ENCODE measurements around the gene CRY2.

Gene CRY2

GRCh38 chr11:45918331-45918941 is 71.2 kb downstream of the CRY2 start:
- DNase-seq (ENCODE audit: low spot score): peak; percentile 85

- DNase-seq (ENCODE audit: low spot score): no peak
Measured at GRCh38 chr11:45918962-45919675, 71.8 kb downstream of the CRY2 start.

- DNase-seq (ENCODE audit: low spot score): no peak
Measured at GRCh38 chr11:45919806-45920530, 72.7 kb downstream of the CRY2 start.

GRCh38 chr11:45920531-45921477 is 73.5 kb downstream of the CRY2 start:
- DNase-seq (ENCODE audit: low spot score): no peak

- DNase-seq (ENCODE audit: low spot score): no peak
Measured at GRCh38 chr11:45921561-45922424, 74.5 kb downstream of the CRY2 start.

GRCh38 chr11:45922425-45923082 is 75.3 kb downstream of the CRY2 start, which contains the start of gene LARGE2:
Gene LARGE2, plus strand, starts transcription at chr11:45922656. Its CDS starts 227 bp downstream, at chr11:45922883.
- no peak for DNase-seq (ENCODE audit: low spot score)

- no peak for DNase-seq (ENCODE audit: low spot score)
Measured at GRCh38 chr11:45924036-45924915, 77.0 kb downstream of the CRY2 start.

- DNase-seq (ENCODE audit: low spot score): no peak
Measured at GRCh38 chr11:45924927-45925326, 77.7 kb downstream of the CRY2 start.

- DNase-seq (ENCODE audit: low spot score): no peak
Measured at GRCh38 chr11:45925550-45925949, 78.3 kb downstream of the CRY2 start.

- DNase-seq (ENCODE audit: low spot score): no peak
Measured at GRCh38 chr11:45926001-45926401, 78.7 kb downstream of the CRY2 start.

- no peak for DNase-seq (ENCODE audit: low spot score)
Measured at GRCh38 chr11:45926536-45927331, 79.5 kb downstream of the CRY2 start.

- DNase-seq (ENCODE audit: low spot score): no peak
Measured at GRCh38 chr11:45927332-45927683, 80.0 kb downstream of the CRY2 start.

GRCh38 chr11:45927684-45928413 is 80.6 kb downstream of the CRY2 start:
- DNase-seq (ENCODE audit: low spot score): no peak

GRCh38 chr11:45928535-45929215 is 81.4 kb downstream of the CRY2 start:
- no peak for DNase-seq (ENCODE audit: low spot score)

- no peak for DNase-seq (ENCODE audit: low spot score)
Measured at GRCh38 chr11:45929486-45930030, 82.3 kb downstream of the CRY2 start.

GRCh38 chr11:45930031-45930794 is 82.9 kb downstream of the CRY2 start:
- no peak for DNase-seq (ENCODE audit: low spot score)

Data from globus pallidus (tissue), 1 donor.